ENCODE measurements around the gene NFIA.

Gene NFIA

DNA sequence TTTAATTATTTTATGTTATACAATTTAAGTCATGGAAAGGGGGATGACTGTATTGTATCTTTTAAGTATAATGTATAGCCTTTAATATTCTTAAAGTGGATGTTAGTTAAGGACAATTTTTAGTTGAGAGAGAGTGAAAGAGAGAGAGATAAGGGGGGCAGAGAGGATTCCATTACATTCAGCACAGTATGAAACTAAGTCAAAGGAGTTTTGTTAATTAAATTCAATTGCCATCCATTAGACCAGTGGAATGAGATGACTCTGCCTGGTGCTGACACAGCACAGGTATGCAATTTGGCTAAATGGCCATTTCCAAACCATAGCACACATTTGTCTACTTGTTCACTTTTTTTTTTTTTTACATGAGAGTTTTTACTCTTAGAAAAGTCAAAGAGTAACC lies 27.5 kb downstream of the NFIA start:
- DNase-seq (ENCODE audit: low spot score) = no peak
- no peak for TF ChIP-seq CTCF (IDR thresholded peaks at IDR 0.05; ENCODE audit: extremely low read depth, missing control alignments)

GRCh38 chr1:61110554-61110953 lies 28.2 kb downstream of the NFIA start:
- DNase-seq (ENCODE audit: low spot score) = no peak
- TF ChIP-seq CTCF (IDR thresholded peaks at IDR 0.05; ENCODE audit: extremely low read depth, missing control alignments) = no peak

- TF ChIP-seq CTCF (IDR thresholded peaks at IDR 0.05; ENCODE audit: extremely low read depth, missing control alignments) = no peak
- DNase-seq (ENCODE audit: low spot score) = no peak
Measured at GRCh38 chr1:61111084-61112004, 29.0 kb downstream of the NFIA start.

DNA sequence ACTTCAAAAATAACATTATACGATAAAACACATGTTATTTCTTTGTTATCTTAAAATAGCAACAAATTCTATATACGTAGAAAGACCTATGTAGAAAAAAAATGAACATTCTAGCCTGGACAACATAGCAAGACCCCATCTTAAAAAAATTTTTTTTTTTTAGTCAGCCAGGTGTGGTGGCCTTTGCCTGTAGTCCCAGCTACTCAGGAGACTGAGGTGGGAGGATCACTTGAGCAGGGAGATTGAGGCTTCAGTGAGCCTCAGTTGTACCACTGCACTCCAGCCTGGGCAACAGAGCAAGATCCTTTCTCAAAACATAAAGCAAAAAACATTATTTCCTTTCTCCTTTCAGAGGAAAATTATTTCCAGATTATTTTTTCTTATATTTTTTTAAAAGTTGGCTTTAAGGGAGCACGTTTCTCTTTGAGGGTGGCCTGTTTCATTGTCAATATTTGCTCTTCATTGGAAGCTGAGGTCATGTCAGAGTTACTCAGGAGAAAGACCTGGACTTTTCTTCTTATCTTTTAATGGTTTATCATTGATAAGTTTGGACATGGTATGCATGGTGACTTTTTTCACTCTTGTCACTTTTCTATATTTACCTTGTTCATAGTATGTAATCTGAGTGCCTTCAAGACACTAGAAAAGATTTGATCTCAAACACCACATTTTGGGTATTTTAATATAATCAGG lies 32.0 kb downstream of the NFIA start:
- no peak for TF ChIP-seq CTCF (IDR thresholded peaks at IDR 0.05; ENCODE audit: extremely low read depth, missing control alignments)

GRCh38 chr1:61115436-61115835 lies 33.1 kb downstream of the NFIA start:
- DNase-seq (ENCODE audit: low spot score) = no peak
- no peak for TF ChIP-seq CTCF (IDR thresholded peaks at IDR 0.05; ENCODE audit: extremely low read depth, missing control alignments)

More for the DNA sequence above, 32.0 kb downstream of the NFIA start:
- no peak for DNase-seq (ENCODE audit: low spot score)

- no peak for TF ChIP-seq CTCF (IDR thresholded peaks at IDR 0.05; ENCODE audit: extremely low read depth, missing control alignments)
- no peak for DNase-seq (ENCODE audit: low spot score)
Measured at GRCh38 chr1:61116421-61116820, 34.1 kb downstream of the NFIA start.

DNA sequence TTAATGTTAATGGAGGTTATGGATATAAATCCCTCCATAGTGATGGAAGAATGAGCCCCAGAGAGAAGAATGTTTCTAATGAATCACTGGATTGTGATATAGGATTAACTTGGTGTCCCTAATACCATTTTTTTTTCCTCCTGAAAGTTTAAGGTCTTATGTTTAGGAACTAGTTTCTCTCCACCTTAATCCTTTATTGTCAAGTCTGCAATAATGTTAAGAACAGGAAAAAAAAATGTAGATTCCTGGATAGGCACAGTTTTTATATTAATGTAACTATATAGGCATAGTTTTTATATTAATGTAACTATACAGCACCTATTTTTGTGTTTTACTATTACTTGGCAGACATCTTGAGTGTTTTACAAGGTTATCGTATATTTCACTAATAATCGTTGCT lies 34.9 kb downstream of the NFIA start:
- no peak for DNase-seq (ENCODE audit: low spot score)
- no peak for TF ChIP-seq CTCF (IDR thresholded peaks at IDR 0.05; ENCODE audit: extremely low read depth, missing control alignments)
